ENCODE measurements around the gene TUG1.
A peak's percentile ranks its signal among the peaks of the same experiment; 100 is the strongest.

The TUG1 gene

GRCh38 chr22:30968924-30969531, at the start of gene TUG1:
TSS of gene TUG1 (plus strand) at chr22:30969265.
- TF ChIP-seq EZH2 (IDR thresholded peaks at IDR 0.05; ENCODE audit: borderline replicate concordance, low read length) = no peak
- no peak for TF ChIP-seq CTCF (IDR thresholded peaks at IDR 0.05; ENCODE audit: low read length)
- no peaks in the 10 kb centered on the region for H4K20me1 ChIP-seq (ENCODE audit: insufficient read depth, low read length)
- peaks cover 21% of the 10 kb centered on the region for H3K4me1 ChIP-seq (ENCODE audit: insufficient read depth, low read length, severe bottlenecking)
- H3K9me2 ChIP-seq (ENCODE audit: low read depth, low read length) = no peaks in the 10 kb centered on the region
- peak within 1 kb of the TSS; percentile 75 for H3K4me3 ChIP-seq (ENCODE audit: low read depth, low read length, poor library complexity, severe bottlenecking)
- no peak within 1 kb of the TSS for H2AFZ ChIP-seq (ENCODE audit: low read length)
- peak within 1 kb of the TSS; percentile 73 for H3K9ac ChIP-seq (ENCODE audit: low read length)
- H3K4me2 ChIP-seq (ENCODE audit: low read length) = peak within 1 kb of the TSS; percentile 82
- H3K9me3 ChIP-seq (ENCODE audit: low read length) = peaks cover 50% of the 10 kb centered on the region
- H3K27me3 ChIP-seq (ENCODE audit: insufficient read depth, low read length) = no peaks in the 10 kb centered on the region
- H3F3A ChIP-seq (ENCODE audit: insufficient read depth, low read length) = no peaks in the 10 kb centered on the region
- H3K36me3 ChIP-seq (ENCODE audit: insufficient read depth, low read length) = peaks cover 74% of the 10 kb centered on the region
- H3K27ac ChIP-seq (ENCODE audit: low read depth, low read length, poor library complexity, severe bottlenecking) = peak within 1 kb of the TSS; percentile 72
- peaks cover 29% of the 10 kb centered on the region for H3K79me2 ChIP-seq (ENCODE audit: insufficient read depth, low read length)

- Histone ChIP-seq H4K20me1 (ENCODE audit: insufficient read depth, low read length) (no peaks in the 10 kb centered on the region), H3K9ac (ENCODE audit: low read length) (no peak overlapping the region), H3K9me3 (ENCODE audit: low read length) (peaks cover 5% of the 10 kb centered on the region; the same call in 1 of the 2 replicates), H3K4me3 (ENCODE audit: low read depth, low read length, poor library complexity, severe bottlenecking) (no peak overlapping the region), H3K4me1 (ENCODE audit: insufficient read depth, low read length, severe bottlenecking) (no peaks in the 10 kb centered on the region), H3K79me2 (ENCODE audit: insufficient read depth, low read length) (no peaks in the 10 kb centered on the region), H3K4me2 (ENCODE audit: low read length) (no peak overlapping the region), H3K36me3 (ENCODE audit: insufficient read depth, low read length) (peaks cover 4% of the 10 kb centered on the region; the same call in 1 of the 2 replicates), H2AFZ (ENCODE audit: low read length) (no peak overlapping the region), H3K9me2 (ENCODE audit: low read depth, low read length) (no peaks in the 10 kb centered on the region), H3F3A (ENCODE audit: insufficient read depth, low read length) (no peaks in the 10 kb centered on the region), H3K27me3 (ENCODE audit: insufficient read depth, low read length) (no peaks in the 10 kb centered on the region), H3K27ac (ENCODE audit: low read depth, low read length, poor library complexity, severe bottlenecking) (no peak overlapping the region)
- TF ChIP-seq EZH2 (IDR thresholded peaks at IDR 0.05; ENCODE audit: borderline replicate concordance, low read length) = no peak
- no peak for TF ChIP-seq CTCF (IDR thresholded peaks at IDR 0.05; ENCODE audit: low read length)
Measured at GRCh38 chr22:30919973-30920372, 49.1 kb upstream of the TUG1 start.

- Histone ChIP-seq H3K79me2 (ENCODE audit: insufficient read depth, low read length) (no peaks in the 10 kb centered on the region), H3K9ac (ENCODE audit: low read length) (no peak overlapping the region), H3K27me3 (ENCODE audit: insufficient read depth, low read length) (no peaks in the 10 kb centered on the region), H3K9me3 (ENCODE audit: low read length) (peaks cover 5% of the 10 kb centered on the region; the same call in 1 of the 2 replicates), H3K36me3 (ENCODE audit: insufficient read depth, low read length) (peaks cover 8% of the 10 kb centered on the region; the same call in 1 of the 2 replicates), H3K9me2 (ENCODE audit: low read depth, low read length) (no peaks in the 10 kb centered on the region), H2AFZ (ENCODE audit: low read length) (no peak overlapping the region), H3F3A (ENCODE audit: insufficient read depth, low read length) (no peaks in the 10 kb centered on the region), H3K4me3 (ENCODE audit: low read depth, low read length, poor library complexity, severe bottlenecking) (no peak overlapping the region), H3K4me2 (ENCODE audit: low read length) (no peak overlapping the region), H3K27ac (ENCODE audit: low read depth, low read length, poor library complexity, severe bottlenecking) (no peak overlapping the region), H3K4me1 (ENCODE audit: insufficient read depth, low read length, severe bottlenecking) (no peaks in the 10 kb centered on the region), H4K20me1 (ENCODE audit: insufficient read depth, low read length) (no peaks in the 10 kb centered on the region)
- TF ChIP-seq EZH2 (IDR thresholded peaks at IDR 0.05; ENCODE audit: borderline replicate concordance, low read length) (no peak), CTCF (IDR thresholded peaks at IDR 0.05; ENCODE audit: low read length) (peak; percentile 85)
Measured at GRCh38 chr22:30920407-30920806, 48.7 kb upstream of the TUG1 start.

Data from OCI-LY1 (cell line).